Daoy (cell line): ENCODE results near the gene F13B. TPM values are rescaled to one million over a fixed set of nuclear protein-coding genes. Genes with fewer than 3 reads are reported as not detected.

ENCODE experiments used
- DNase-seq: peaks from one replicate; pipeline ENCODE4 v3.0.0-alpha.2; 2015; ENCODE audit warnings: low read depth
- total RNA-seq: library from RNA; depleted of rRNA; stranded (reverse); fragments of >200 nt; shearing (Covaris generic); gene quantifications from 2 replicates; pipeline ENCODE4 v1.2.3, GENCODE V29; 2014

Gene F13B
- total RNA-seq, 1 experiment from 2014 or later: not detected

GRCh38 chr1:197042676-197043341 lies 24.3 kb downstream of the F13B start:
- no peak for DNase-seq

DNA sequence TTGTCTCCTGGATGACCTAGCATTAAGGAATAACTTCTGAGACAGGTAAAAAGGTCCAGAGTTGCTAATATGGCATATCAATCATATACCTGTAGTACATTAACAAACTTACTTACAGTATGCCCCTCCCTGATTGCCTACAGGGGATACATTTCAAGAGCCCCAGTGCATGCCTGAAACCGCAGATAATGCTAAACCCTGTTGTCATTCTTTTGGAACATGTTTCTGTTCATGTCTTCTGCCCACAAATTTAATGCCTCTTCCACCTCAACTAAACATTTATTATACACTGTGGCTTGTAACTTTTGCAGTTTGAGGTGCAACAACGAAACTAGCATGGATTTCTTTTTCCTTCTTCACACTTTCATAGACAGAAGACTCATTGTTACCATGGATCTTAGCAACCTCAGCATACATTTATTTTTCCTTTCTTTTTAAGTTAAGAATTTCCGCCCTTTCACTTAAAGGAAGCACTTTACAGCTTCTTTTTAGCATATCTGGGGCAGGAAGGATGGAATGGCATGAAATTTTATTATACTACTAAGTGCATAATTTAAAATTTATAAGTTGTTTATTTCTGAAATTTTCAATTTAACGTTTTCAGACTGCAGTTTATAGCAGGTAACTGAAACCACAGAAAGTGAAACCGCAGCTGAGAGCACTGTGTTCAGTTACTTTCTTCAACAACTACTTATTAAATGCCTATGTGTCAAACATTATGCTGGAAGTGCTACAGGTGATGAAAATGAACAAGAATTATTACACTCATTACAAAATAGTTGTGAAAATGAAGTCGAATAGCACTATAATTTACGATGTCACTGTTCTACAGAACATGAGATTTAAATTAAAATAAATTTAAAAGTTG lies 25.3 kb downstream of the F13B start:
- no peak for DNase-seq

DNA sequence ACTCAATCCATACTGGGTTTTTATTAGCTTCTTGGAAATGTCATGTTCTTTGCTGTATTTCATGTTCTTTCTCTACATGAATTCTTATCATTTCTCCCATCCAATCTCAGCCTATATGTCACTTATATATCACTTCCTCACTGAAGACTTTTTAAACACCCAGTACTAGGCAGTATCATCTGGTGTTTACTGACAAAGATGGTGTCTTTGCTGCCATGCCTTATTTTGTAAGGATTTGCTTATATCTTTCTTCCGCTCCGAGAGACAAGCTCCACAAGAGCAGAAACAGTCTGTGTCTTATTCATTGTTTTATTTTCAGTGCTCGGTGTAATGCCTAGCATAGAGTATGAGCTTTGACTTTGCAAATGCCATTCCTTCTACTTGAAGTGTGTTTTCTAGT lies 30.2 kb downstream of the F13B start:
- no peak for DNase-seq

DNA sequence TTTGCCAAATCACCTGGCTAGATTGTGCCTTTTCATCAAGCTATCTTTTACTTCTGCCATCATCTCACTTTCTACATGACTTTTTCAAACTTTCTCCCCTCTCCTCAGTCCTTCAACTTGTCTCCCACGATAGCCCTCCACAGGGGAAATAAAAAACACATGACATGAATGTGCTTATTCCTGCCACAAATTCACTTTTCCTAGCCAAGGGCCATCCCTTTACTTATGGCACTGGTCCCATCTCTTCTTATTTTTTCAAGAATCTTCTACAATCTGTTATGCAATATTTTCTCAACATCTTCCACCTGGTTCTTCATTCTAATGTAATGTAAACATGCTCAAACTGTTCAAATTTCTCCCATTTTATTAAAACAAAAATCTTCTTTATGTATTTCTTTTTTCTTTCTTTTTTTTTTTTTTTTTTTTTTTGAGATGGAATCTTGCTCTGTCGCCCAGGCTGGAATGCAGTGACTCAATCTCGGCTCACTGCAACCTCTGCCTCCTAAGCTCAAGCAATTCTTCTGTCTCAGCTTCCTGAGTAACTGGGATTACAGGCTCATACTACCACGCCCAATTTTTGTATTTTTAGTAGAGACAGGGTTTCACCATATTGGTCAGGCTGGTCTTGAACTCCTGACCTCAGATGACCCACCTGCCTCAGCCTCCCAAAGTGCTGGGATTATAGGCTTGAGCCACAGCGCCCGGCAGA lies 32.3 kb downstream of the F13B start:
- peak; percentile 57 for DNase-seq

DNA sequence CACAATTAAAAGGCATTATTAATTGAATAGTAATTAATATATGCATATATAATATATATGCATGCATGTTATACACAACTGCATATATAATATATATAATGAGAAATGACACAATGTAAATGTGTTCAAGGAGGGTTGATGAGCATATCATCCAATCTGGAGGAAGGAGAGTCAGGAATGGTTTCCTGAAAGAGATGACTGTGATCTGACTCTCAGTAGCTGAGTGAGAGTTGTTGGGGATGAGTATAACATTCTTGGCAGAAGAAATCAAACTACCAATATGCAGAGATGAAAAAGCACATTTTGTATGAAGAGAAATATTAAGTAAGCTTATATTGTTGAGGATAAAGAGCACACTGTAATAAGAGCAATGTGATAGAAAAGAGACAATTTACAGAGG lies 37.3 kb downstream of the F13B start:
- no peak for DNase-seq

GRCh38 chr1:197027359-197027758 lies 39.7 kb downstream of the F13B start:
- DNase-seq: peak; percentile 37

DNA sequence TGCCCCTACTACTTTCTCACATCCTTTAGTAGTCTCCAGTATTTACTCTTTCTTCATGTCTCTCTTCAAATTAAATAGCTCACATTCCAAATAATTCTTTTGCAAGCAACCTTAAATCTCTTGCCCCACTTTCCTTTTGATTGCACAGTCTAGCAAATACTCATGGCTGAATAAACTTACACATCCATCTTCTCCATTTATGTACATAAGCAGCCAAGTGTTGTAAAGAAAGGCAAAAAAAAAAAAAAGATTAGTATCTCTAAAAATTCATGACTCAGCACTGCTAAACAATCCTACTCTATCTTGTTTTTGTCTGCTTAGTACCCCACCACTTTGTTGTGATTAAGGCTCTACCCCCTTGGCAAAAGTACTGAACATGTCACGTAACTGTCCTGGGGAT lies 42.6 kb downstream of the F13B start:
- DNase-seq: no peak

- DNase-seq: no peak
Measured at GRCh38 chr1:197021716-197022115, 45.3 kb downstream of the F13B start.

DNA sequence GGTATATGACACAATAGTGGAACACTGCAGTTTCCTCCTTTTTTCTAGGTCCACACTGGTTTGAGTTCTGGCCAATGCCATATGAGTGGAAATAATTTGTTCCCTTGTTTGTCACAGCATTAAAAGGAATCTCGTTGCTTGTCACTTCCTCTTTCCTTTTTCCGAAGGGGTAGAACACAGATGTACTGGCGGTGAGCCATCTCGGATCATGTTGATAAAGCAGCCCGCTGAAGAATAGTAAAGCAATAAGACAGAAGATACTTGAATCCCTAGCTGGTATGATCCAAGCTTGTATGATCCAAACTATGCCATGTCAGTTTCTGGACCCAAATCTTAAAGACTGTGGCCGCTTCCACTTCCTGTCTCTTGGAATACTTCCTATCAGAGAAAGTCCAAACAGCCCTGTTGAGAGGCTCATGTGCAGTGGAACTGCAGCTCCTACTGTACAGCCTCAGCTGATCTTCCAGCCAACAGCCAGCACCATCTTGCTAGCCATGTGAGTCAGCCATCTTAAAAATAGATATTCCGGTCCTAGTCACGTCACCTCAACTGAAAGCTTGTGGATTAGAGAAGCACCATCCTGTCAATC lies 49.4 kb downstream of the F13B start:
- peak; percentile 9 for DNase-seq

DNA sequence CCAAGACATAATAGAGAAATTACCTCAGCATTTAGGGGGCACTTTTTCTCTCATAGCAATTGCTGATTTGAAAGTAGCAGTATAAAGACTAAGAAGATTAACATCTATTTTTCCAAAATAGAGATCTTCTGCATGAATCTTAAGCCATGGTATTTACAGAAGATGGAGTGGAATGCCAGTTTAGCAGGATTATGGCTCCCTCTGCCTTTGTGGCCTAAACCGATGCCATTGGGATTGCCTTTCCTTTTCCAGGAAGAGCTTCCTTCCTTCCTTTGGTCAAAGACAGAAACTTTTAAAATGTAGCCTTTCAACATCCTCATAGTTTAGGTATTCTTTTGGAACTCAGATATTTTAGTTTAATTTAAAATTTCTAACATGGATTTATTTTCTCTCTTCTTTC lies 50.3 kb downstream of the F13B start:
- no peak for DNase-seq

GRCh38 chr1:197013234-197013633 lies 53.8 kb downstream of the F13B start:
- no peak for DNase-seq

DNA sequence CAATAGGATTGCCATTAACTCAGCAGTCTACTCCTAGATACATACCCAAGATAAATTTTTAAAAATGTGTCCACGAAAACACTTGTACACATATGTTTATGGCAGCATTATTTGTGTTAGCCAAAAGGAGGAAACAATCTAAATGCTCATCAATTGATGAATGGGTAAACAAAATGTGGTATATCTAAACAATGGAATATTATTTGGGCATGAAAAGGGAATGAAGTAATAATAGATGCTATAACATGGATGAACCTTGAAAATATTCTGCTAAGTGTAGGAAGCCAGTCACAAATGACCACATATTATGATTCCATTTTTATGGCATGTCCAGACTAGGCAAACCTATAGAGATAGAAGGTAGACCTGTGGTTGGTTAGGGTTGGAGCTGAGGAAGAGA lies 55.4 kb downstream of the F13B start:
- no peak for DNase-seq

DNA sequence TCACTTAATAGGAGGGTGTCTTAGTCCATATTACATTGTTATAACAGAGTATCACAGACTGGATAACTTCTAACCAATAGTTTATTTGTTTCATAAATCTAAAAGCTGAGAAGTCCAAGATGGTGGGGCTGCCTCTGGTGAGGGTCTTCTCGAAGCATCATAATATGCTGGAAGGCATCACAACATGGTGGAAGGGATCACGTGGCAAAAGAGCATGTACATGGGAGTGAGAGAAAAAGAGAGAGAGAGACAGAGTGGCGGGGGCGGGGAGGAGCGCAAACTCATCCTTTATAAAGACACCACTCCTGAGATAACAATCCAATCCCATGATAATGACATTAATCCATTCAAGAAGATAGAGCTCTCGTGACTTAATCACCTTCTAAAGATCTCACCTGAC lies 58.2 kb downstream of the F13B start:
- no peak for DNase-seq

DNA sequence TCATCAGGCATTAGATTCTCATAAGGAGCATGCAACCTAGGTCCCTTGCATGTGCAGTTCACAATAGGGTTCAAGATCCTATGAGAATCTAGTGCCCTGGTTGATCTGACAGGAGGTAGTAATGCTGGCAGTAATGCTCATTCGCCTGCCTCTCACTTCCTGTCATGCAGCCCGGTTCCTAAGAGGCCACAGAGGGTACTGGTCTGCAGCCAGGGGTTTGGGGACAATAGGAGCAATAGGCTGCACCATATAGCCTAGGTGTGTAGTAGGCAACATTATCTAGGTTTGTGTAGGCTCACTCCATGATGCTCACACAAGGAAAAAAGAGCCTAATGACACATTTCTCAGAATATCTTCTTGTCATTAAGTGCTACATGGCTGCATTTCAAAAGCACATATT lies 63.9 kb downstream of the F13B start:
- no peak for DNase-seq

DNA sequence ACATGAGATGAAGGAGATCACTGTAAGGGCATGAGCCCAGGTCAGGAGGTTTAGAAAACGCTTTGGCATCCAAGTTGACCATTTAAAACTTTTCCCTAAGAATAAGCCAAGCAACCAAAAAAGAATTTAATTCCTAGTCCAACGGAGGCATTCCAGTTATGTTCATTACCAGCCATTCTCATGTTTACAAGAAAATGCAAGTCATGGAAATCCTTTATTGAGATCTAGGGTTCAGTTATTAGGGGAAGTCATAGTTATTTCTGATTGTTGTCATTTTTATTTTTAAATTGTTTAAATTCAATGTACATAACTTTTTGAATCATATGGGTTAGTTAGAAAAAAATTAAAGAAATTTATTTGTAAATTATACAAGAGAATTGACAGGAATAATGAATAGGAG lies 65.2 kb downstream of the F13B start:
- DNase-seq: no peak

GRCh38 chr1:196997423-196997822 lies 69.6 kb downstream of the F13B start:
- peak; percentile 15 for DNase-seq

- no peak for DNase-seq
Measured at GRCh38 chr1:196993916-196994315, 73.1 kb downstream of the F13B start.

DNA sequence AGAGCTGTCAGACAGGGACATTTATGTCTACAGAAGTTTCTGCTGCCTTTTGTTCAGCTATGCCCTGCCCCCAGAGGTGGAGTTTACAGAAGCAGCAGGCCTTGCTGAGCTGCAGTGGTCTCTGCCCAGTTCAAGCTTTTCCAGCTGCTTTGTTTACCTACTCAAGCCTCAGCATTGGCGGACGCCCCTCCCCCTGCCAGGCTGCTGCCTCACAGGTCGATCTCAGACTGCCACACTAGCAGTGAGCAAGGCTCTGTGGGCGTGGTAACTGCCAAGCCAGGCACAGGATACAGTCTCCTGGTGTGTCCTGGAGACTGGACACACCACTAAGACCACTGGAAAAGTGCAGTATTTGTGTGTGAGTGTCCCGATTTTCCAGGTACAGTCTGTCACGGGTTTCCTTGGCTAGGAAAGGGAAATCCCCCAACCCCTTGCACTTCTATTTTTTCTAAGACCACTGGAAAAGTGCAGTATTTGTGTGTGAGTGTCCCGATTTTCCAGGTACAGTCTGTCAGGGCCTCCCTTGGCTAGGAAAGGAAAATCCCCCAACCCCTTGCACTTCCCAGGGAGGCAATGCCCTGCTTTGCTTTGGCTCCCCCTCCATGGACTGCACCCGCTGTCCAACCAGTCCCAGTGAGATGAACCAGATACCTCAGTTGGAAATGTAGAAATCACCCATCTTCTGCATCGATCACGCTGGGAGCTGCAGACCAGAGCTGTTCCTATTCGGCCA lies 75.0 kb downstream of the F13B start:
- peak; percentile 55 for DNase-seq
